Endothelial cell of umbilical vein (primary cell): ENCODE results near the gene NR1D2. TPM values are rescaled to one million over a fixed set of nuclear protein-coding genes. Genes with fewer than 3 reads are reported as not detected.
"Not testable (repeated sequence)": the region's sequence is repeated elsewhere in the genome, so short reads cannot be mapped to it uniquely, and the experiment has no call there.

ENCODE experiments used
- BruUV-seq: library from RNA; stranded (reverse); fragments of 400-500 nt; replicated peaks from 2 replicates; lab custom pipeline; 2021; lab: Mats Ljungman, UMichigan
- CTCF ChIA-PET: fragments of 300-600, 350-600 bp; sonication (Branson Sonifier 250); formaldehyde crosslinking; loops from one replicate; lab custom pipeline; 2021; ENCODE audit warnings: antibody characterized with exemption, inconsistent platforms; lab: Charles Lee
- POLR2A ChIA-PET: fragments of 300-600, 350-600 bp; sonication (Branson Sonifier 250); formaldehyde crosslinking; loops from one replicate; lab custom pipeline; 2021; ENCODE audit warnings: antibody characterized with exemption, inconsistent platforms; lab: Charles Lee
- DNase-seq: peaks from one replicate; pipeline ENCODE4 v3.0.0-alpha.2; 2011; ENCODE audit warnings: low read depth, low spot score
- FAIRE-seq: peaks from 2 replicates; lab custom pipeline; 2011; peaks lifted over from hg19 to GRCh38; lab: Jason Lieb, UNC
- H2AFZ ChIP-seq: 2 replicates; pipeline ENCODE4 v1.6.0; 2012; ENCODE audit warnings: low read depth, low read length, control low read depth, inconsistent platforms
- H3K27ac ChIP-seq: 2 replicates; pipeline ENCODE4 v1.5.1; 2011; ENCODE audit warnings: low read depth, mild to moderate bottlenecking, control low read depth, low read length, moderate library complexity; ENCODE audit not compliant: insufficient read depth
- H3K27me3 ChIP-seq, 2 experiments: 2 replicates each; pipeline versions ENCODE4 v1.6.0 to v1.6.1; 2011; ENCODE audit warnings: low read length in 2 of 2, mixed read lengths in 1 of 2; ENCODE audit not compliant: control insufficient read depth in 2 of 2, insufficient read depth in 2 of 2
- H3K36me3 ChIP-seq, 2 experiments: 2 replicates in 1 of 2; 3 replicates in 1 of 2; pipeline ENCODE4 v1.5.1; 2011; ENCODE audit warnings: low read length in 2 of 2, mild to moderate bottlenecking in 1 of 2, moderate library complexity in 1 of 2; ENCODE audit not compliant: control insufficient read depth in 2 of 2, insufficient read depth in 2 of 2; ENCODE audit errors: extremely low read depth in 1 of 2
- H3K4me1 ChIP-seq: 3 replicates; pipeline ENCODE4 v1.5.1; 2011; ENCODE audit warnings: mild to moderate bottlenecking, low read length; ENCODE audit not compliant: control insufficient read depth, insufficient read depth; ENCODE audit errors: extremely low read depth
- H3K4me2 ChIP-seq: 2 replicates; pipeline ENCODE4 v1.6.1; 2011; ENCODE audit warnings: low read length, control low read depth, mixed read lengths; ENCODE audit not compliant: insufficient read depth
- H3K4me3 ChIP-seq, 3 experiments: fragments of 200-600 bp in 1 of 3; sonication (generic), shearing (Covaris generic) in 1 of 3; replicated peaks in 1 of 3; 2 replicates each; pipeline ENCODE4 v1.5.1; 2011 to 2016; ENCODE audit warnings: control low read depth in 3 of 3, low read length in 3 of 3, mild to moderate bottlenecking in 2 of 3, inconsistent platforms in 1 of 3, low read depth in 1 of 3, moderate library complexity in 1 of 3; ENCODE audit not compliant: insufficient read depth in 1 of 3
- H3K79me2 ChIP-seq: 2 replicates; pipeline ENCODE4 v1.6.0; 2012; ENCODE audit warnings: low read length, inconsistent platforms; ENCODE audit not compliant: control insufficient read depth, insufficient read depth
- H3K9ac ChIP-seq: replicated peaks from 2 replicates; pipeline ENCODE3; 2011; ENCODE audit warnings: low read length, control low read depth; ENCODE audit not compliant: insufficient read depth; ENCODE audit errors: extremely low read depth
- H3K9me1 ChIP-seq: replicated peaks from 3 replicates; pipeline ENCODE4 v1.6.0; 2011; ENCODE audit warnings: mild to moderate bottlenecking, low read length; ENCODE audit not compliant: control insufficient read depth, insufficient read depth; ENCODE audit errors: extremely low read depth
- H3K9me3 ChIP-seq: replicated peaks from 2 replicates; pipeline ENCODE4 v1.5.1; 2012; ENCODE audit warnings: low read length, inconsistent platforms; ENCODE audit not compliant: control insufficient read depth, insufficient read depth
- H4K20me1 ChIP-seq: replicated peaks from 2 replicates; pipeline ENCODE3; 2011; ENCODE audit warnings: mild to moderate bottlenecking, low read length; ENCODE audit not compliant: control insufficient read depth, insufficient read depth; ENCODE audit errors: extremely low read depth
- POLR2A ChIP-seq: IDR thresholded peaks from 2 replicates; pipeline ENCODE4 v1.6.1; 2012; ENCODE audit warnings: low read depth, mild to moderate bottlenecking, control low read depth, low read length
- dilution Hi-C: fragments of 300-500 bp; cut with MboI; formaldehyde crosslinking; loops from one replicate; pipeline ENCODE4 v1.15.0; 2019; ENCODE audit warnings: low sequenced_read_pairs; ENCODE audit not compliant: extremely low pct_ligation_motif_present
- intact Hi-C: fragments of 100-400 bp; cut with micrococcal nuclease; formaldehyde crosslinking; loops from one replicate; pipeline ENCODE4 v1.10.0; 2022
- polyA plus RNA-seq, 4 experiments: library from polyadenylated mRNA; depleted of rRNA in 3 of 4; stranded (reverse) in 3 of 4; unstranded in 1 of 4; fragments of >200 nt; gene quantifications; 2 replicates each; pipeline versions ENCODE4 v1.2.1 to v1.2.3, GENCODE V29; 2011 to 2012; ENCODE audit warnings: missing spikeins in 1 of 4
- total RNA-seq: library from RNA; stranded (reverse); gene quantifications from 2 replicates; pipeline ENCODE4 v1.2.3, GENCODE V29; 2021

NR1D2 gene
- total and polyA plus RNA-seq, 2 donors (not counting 3 experiments of a cell fraction or from before 2014, with no cell fraction given), result 4.3 to 14.6 TPM

DNA sequence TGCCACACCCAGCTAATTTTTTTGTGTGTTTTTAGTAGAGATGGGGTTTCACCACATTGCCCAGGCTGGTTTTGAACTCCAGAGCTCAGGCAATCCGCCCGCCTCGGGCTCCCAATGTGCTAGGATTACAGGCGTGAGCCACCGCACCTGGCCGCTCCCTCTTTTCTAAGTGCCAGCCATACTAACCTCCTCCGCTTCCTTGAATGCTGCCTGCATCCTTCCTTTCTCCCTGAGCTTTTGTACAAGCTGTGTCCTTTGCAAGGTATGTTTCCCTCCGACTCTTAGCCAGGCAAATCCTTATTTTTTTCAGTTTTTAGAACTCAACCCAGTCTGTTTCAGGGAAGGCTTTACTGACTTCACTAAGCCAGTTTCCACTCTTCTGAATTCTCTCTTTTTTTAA is 60.6 kb downstream of the NR1D2 start:
- FAIRE-seq, result no peak
- no peak for DNase-seq
- no peaks in the 10 kb centered on the region for H3K4me1 ChIP-seq
- no peaks in the 10 kb centered on the region for H3K9me3 ChIP-seq
- no peak overlapping the region for H3K4me2 ChIP-seq
- no peaks in the 10 kb centered on the region for H4K20me1 ChIP-seq
- dilution Hi-C loops, result no loop called here
- ChIA-PET CTCF (interaction anchor here (1.1 kb wide), 1 partner anchor 10 kb away, joined by 3 read pairs; no protein-coding TSS in a partner anchor), POLR2A (interaction anchor here (0.6 to 0.7 kb wide), 2 partner anchors 89 to 254 kb away, joined by 3 read pairs; partner anchors contain the start of genes NKIRAS1 and RPL15)
- peaks cover 0 to 7% of the 10 kb centered on the region in 2 experiments for H3K27me3 ChIP-seq
- no peak overlapping the region for H3K4me3 ChIP-seq
- no TSS peak for BruUV-seq
- H3K9ac ChIP-seq, result no peak overlapping the region
- intact Hi-C loops, result no loop called here
- no peak overlapping the region for H2AFZ ChIP-seq
- no peaks in the 10 kb centered on the region for H3K36me3 ChIP-seq
- no peaks in the 10 kb centered on the region for H3K9me1 ChIP-seq
- H3K27ac ChIP-seq, result no peak overlapping the region
- no peak for TF ChIP-seq POLR2A
- no peaks in the 10 kb centered on the region for H3K79me2 ChIP-seq

DNA sequence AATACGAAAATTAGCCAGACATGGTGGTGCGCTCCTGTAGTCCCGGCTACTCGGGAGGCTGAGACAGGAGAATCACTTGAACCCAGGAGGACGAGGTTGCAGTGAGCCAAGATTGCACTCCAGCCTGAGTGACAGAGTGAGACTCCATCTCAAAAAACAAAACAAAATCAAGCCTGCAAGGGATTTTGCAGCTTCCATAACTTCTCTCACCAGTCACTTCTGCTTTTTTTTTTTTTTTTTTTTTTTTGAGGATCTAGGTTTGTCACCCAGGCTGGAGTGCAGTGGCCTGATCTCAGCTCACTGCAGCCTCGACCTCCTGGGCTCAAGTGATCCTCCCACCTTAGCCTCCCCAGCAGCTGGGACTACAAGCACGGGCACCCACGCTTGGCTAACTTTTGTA is 65.7 kb downstream of the NR1D2 start:
- BruUV-seq, H3K9me3 ChIP-seq, H3K4me1 ChIP-seq, H2AFZ ChIP-seq, FAIRE-seq, H3K36me3 ChIP-seq, H3K4me3 ChIP-seq, H3K27ac ChIP-seq, H3K4me2 ChIP-seq, H3K79me2 ChIP-seq, DNase-seq, intact Hi-C loops, H4K20me1 ChIP-seq, POLR2A ChIA-PET, H3K27me3 ChIP-seq, H3K9ac ChIP-seq, H3K9me1 ChIP-seq, dilution Hi-C loops: not testable (repeated sequence)
- CTCF ChIA-PET, result interaction anchor here (0.6 kb wide), 1 partner anchor 1700 kb away, joined by 4 read pairs; no protein-coding TSS in a partner anchor
